H1 (cell line): ENCODE data around the gene SNX19. TPM values are rescaled to one million over a fixed set of nuclear protein-coding genes. Genes with fewer than 3 reads are reported as not detected.

Experiments
- CTCF ChIA-PET: fragments of 300-600 bp; sonication (Branson Sonifier 250); formaldehyde crosslinking; loops from one replicate; lab custom pipeline; 2021; ENCODE audit not compliant: partially characterized antibody; lab: Charles Lee
- POLR2A ChIA-PET: fragments of 300-600 bp; sonication (Branson Sonifier 250); formaldehyde crosslinking; loops from one replicate; lab custom pipeline; 2021; ENCODE audit warnings: inconsistent platforms; ENCODE audit not compliant: partially characterized antibody; lab: Charles Lee
- DNase-seq, 2 experiments: peaks; one replicate each; pipeline versions ENCODE4 v3.0.0 to v3.0.0-alpha.2; 2010 to 2022; ENCODE audit warnings: low spot score in 2 of 2, low read depth in 1 of 2, mixed read lengths in 1 of 2
- FAIRE-seq: peaks from 2 replicates; lab custom pipeline; 2011; peaks lifted over from hg19 to GRCh38; lab: Jason Lieb, UNC
- H2AFZ ChIP-seq: 2 replicates; pipeline ENCODE4 v1.8.1; 2012; ENCODE audit warnings: low read length, inconsistent platforms
- H2AK5ac ChIP-seq: 2 replicates; pipeline ENCODE4 v1.6.1; 2013; ENCODE audit warnings: low read depth, low read length
- H2BK120ac ChIP-seq: replicated peaks from 2 replicates; pipeline ENCODE3; 2013; ENCODE audit warnings: low read depth, low read length, inconsistent platforms
- H2BK12ac ChIP-seq: 2 replicates; pipeline ENCODE4 v1.6.1; 2013; ENCODE audit warnings: low read depth, low read length
- H2BK15ac ChIP-seq: 2 replicates; pipeline ENCODE4 v1.6.1; 2013; ENCODE audit warnings: low read length
- H2BK20ac ChIP-seq: 2 replicates; pipeline ENCODE4 v1.6.1; 2013; ENCODE audit warnings: low read length
- H2BK5ac ChIP-seq: 2 replicates; pipeline ENCODE4 v1.6.1; 2013; ENCODE audit warnings: low read depth, low read length
- H3K14ac ChIP-seq: 2 replicates; pipeline ENCODE4 v1.6.1; 2013; ENCODE audit warnings: inconsistent platforms; ENCODE audit not compliant: insufficient read length
- H3K18ac ChIP-seq: 2 replicates; pipeline ENCODE4 v1.6.1; 2013; ENCODE audit warnings: low read length; ENCODE audit errors: extremely low read depth
- H3K23ac ChIP-seq: 2 replicates; pipeline ENCODE4 v1.6.1; 2013; ENCODE audit warnings: inconsistent platforms; ENCODE audit not compliant: insufficient read length
- H3K23me2 ChIP-seq: 2 replicates; pipeline ENCODE4 v1.6.1; 2013; ENCODE audit warnings: low read depth, low read length
- H3K27ac ChIP-seq: 2 replicates; pipeline ENCODE4 v1.6.1; 2011; ENCODE audit warnings: low read depth, low read length, inconsistent platforms
- H3K27me3 ChIP-seq, 4 experiments: replicated peaks in 1 of 4; 1 replicate in 1 of 4; 2 replicates in 3 of 4; pipeline versions ENCODE4 v1.6.1 to v1.8.1; 2011 to 2013; ENCODE audit warnings: low read length in 3 of 4, mild to moderate bottlenecking in 3 of 4, inconsistent platforms in 2 of 4, mixed read lengths in 2 of 4, moderate library complexity in 1 of 4; ENCODE audit not compliant: control insufficient read depth in 3 of 4, insufficient read depth in 3 of 4; ENCODE audit errors: extremely low read depth in 1 of 4
- H3K36me3 ChIP-seq, 4 experiments: 2 replicates each; pipeline versions ENCODE4 v1.6.1 to v1.8.1; 2011 to 2013; ENCODE audit warnings: mild to moderate bottlenecking in 4 of 4, low read length in 3 of 4, moderate library complexity in 2 of 4, control low read depth in 1 of 4, inconsistent platforms in 1 of 4; ENCODE audit not compliant: insufficient read depth in 4 of 4, control insufficient read depth in 2 of 4
- H3K4ac ChIP-seq: replicated peaks from 2 replicates; pipeline ENCODE3; 2013; ENCODE audit warnings: low read length, low read depth, mixed read lengths, inconsistent platforms; ENCODE audit not compliant: insufficient read length
- H3K4me1 ChIP-seq, 4 experiments: replicated peaks in 1 of 4; 1 replicate in 1 of 4; 2 replicates in 3 of 4; pipeline versions ENCODE4 v1.6.1 to v1.8.1; 2011 to 2013; ENCODE audit warnings: low read length in 3 of 4, inconsistent platforms in 2 of 4, mixed read lengths in 1 of 4; ENCODE audit not compliant: insufficient read depth in 4 of 4, control insufficient read depth in 3 of 4
- H3K4me2 ChIP-seq, 2 experiments: 2 replicates each; pipeline versions ENCODE4 v1.6.1 to v1.8.1; 2011 to 2013; ENCODE audit warnings: low read depth in 2 of 2, low read length in 2 of 2, control low read depth in 1 of 2, inconsistent platforms in 1 of 2, mild to moderate bottlenecking in 1 of 2; ENCODE audit not compliant: insufficient read depth in 1 of 2
- H3K4me3 ChIP-seq, 4 experiments: fragments of 200-600, 300-600 bp in 1 of 4; sonication (generic), shearing (Covaris generic), sonication (Bioruptor Twin) in 1 of 4; 2 replicates each; pipeline versions ENCODE4 v1.5.1 to v1.8.1; 2011 to 2016; ENCODE audit warnings: low read length in 4 of 4, low read depth in 3 of 4, control low read depth in 2 of 4, inconsistent platforms in 2 of 4, mild to moderate bottlenecking in 2 of 4, mixed read lengths in 1 of 4, moderate library complexity in 1 of 4; ENCODE audit not compliant: insufficient read depth in 2 of 4; ENCODE audit errors: extremely low read depth in 1 of 4
- H3K56ac ChIP-seq: replicated peaks from 2 replicates; pipeline ENCODE3; 2013; ENCODE audit warnings: low read depth, mild to moderate bottlenecking, mixed read lengths, low read length, inconsistent platforms; ENCODE audit not compliant: insufficient read length
- H3K79me1 ChIP-seq: 2 replicates; pipeline ENCODE4 v1.6.1; 2013; ENCODE audit warnings: low read depth, low read length, control low read depth
- H3K79me2 ChIP-seq, 2 experiments: 2 replicates each; pipeline versions ENCODE4 v1.6.1 to v1.8.1; 2012 to 2013; ENCODE audit warnings: low read length in 2 of 2, mild to moderate bottlenecking in 2 of 2, inconsistent platforms in 1 of 2; ENCODE audit not compliant: insufficient read depth in 2 of 2, control insufficient read depth in 1 of 2
- H3K9ac ChIP-seq, 4 experiments: replicated peaks in 1 of 4; 1 replicate in 1 of 4; 2 replicates in 3 of 4; pipeline versions ENCODE4 v1.6.1 to v1.8.1; 2011 to 2013; ENCODE audit warnings: low read depth in 3 of 4, low read length in 3 of 4, control low read depth in 2 of 4, mild to moderate bottlenecking in 2 of 4, moderate library complexity in 2 of 4, inconsistent platforms in 1 of 4; ENCODE audit errors: extremely low read depth in 1 of 4
- H3K9me3 ChIP-seq, 2 experiments: 2 replicates each; pipeline versions ENCODE4 v1.6.1 to v1.8.1; 2012 to 2013; ENCODE audit warnings: mild to moderate bottlenecking in 2 of 2, moderate library complexity in 2 of 2, control low read depth in 1 of 2, inconsistent platforms in 1 of 2, low read depth in 1 of 2, low read length in 1 of 2, mixed read lengths in 1 of 2; ENCODE audit not compliant: insufficient read depth in 2 of 2
- H4K20me1 ChIP-seq, 2 experiments: replicated peaks in 1 of 2; 2 replicates each; pipeline versions ENCODE3 to v1.8.1; 2011 to 2013; ENCODE audit warnings: inconsistent platforms in 2 of 2, low read length in 2 of 2, mild to moderate bottlenecking in 1 of 2; ENCODE audit not compliant: insufficient read depth in 2 of 2, control insufficient read depth in 1 of 2
- H4K5ac ChIP-seq: 2 replicates; pipeline ENCODE4 v1.6.1; 2013; ENCODE audit warnings: low read length, low read depth, mixed read lengths, inconsistent platforms; ENCODE audit not compliant: insufficient read length
- H4K8ac ChIP-seq: 2 replicates; pipeline ENCODE4 v1.8.0; 2013; ENCODE audit warnings: mild to moderate bottlenecking, moderate library complexity, low read length, inconsistent platforms; ENCODE audit not compliant: insufficient read depth; ENCODE audit errors: extremely low read depth
- H4K91ac ChIP-seq: replicated peaks from 2 replicates; pipeline ENCODE3; 2013; ENCODE audit warnings: low read length, mixed read lengths, inconsistent platforms; ENCODE audit not compliant: insufficient read length
- ASH2L ChIP-seq: fragments of 200-600, 300-600 bp; sonication (generic); IDR thresholded peaks from one replicate; pipeline ENCODE4 v1.7.1; 2017; ENCODE audit warnings: low read length
- CBX5 ChIP-seq: fragments of 300-800, 300-1000 bp; sonication (generic); IDR thresholded peaks from 2 replicates; pipeline ENCODE4 v1.7.1; 2016; ENCODE audit warnings: antibody characterized with exemption, low read length, low read depth
- CEBPB ChIP-seq: IDR thresholded peaks from 2 replicates; pipeline ENCODE4 v1.6.1; 2012; ENCODE audit warnings: low read depth, low read length
- CTBP2 ChIP-seq: IDR thresholded peaks from 2 replicates; pipeline ENCODE4 v1.7.0; 2011; ENCODE audit warnings: borderline replicate concordance, mild to moderate bottlenecking, moderate library complexity, mixed read lengths, low read length; ENCODE audit not compliant: insufficient read depth, insufficient read length
- EP300 ChIP-seq, 2 experiments: IDR thresholded peaks; 1 replicate in 1 of 2; 2 replicates in 1 of 2; pipeline ENCODE4 v1.6.1; 2011 to 2012; ENCODE audit warnings: low read depth in 2 of 2, low read length in 2 of 2, mild to moderate bottlenecking in 2 of 2, borderline replicate concordance in 1 of 2, inconsistent platforms in 1 of 2, moderate library complexity in 1 of 2
- GABPA ChIP-seq: IDR thresholded peaks from 2 replicates; pipeline ENCODE4 v1.6.1; 2011; ENCODE audit warnings: mild to moderate bottlenecking, low read length, moderate library complexity, borderline replicate concordance; ENCODE audit not compliant: insufficient read depth
- GTF2F1 ChIP-seq: IDR thresholded peaks from 2 replicates; pipeline ENCODE4 v1.6.1; 2012; ENCODE audit warnings: low read depth, low read length, improper control_type of control experiment, borderline replicate concordance
- POLR2A ChIP-seq, 2 experiments: IDR thresholded peaks; 1 replicate in 1 of 2; 2 replicates in 1 of 2; pipeline ENCODE4 v1.6.1; 2011; ENCODE audit warnings: low read depth in 2 of 2, low read length in 2 of 2, mild to moderate bottlenecking in 2 of 2; ENCODE audit errors: control extremely low read depth in 1 of 2
- RBBP5 ChIP-seq: IDR thresholded peaks from 2 replicates; pipeline ENCODE4 v1.7.1; 2012; ENCODE audit warnings: low read depth, mild to moderate bottlenecking, inconsistent platforms, low read length, moderate library complexity, borderline replicate concordance
- SP2 ChIP-seq: IDR thresholded peaks from 2 replicates; pipeline ENCODE4 v1.6.1; 2012; ENCODE audit warnings: mild to moderate bottlenecking, low read length, inconsistent platforms
- TBP ChIP-seq: IDR thresholded peaks from 2 replicates; pipeline ENCODE4 v1.6.1; 2011; ENCODE audit warnings: low read depth, low read length, improper control_type of control experiment
- TEAD4 ChIP-seq: IDR thresholded peaks from 2 replicates; pipeline ENCODE4 v1.6.1; 2012; ENCODE audit warnings: low read depth, low read length, inconsistent platforms, mixed read lengths
- WGBS, 2 experiments: shearing (Covaris generic) in 1 of 2; methylation state at CpG; one replicate each; pipeline versions ENCODE4 v1.1.6 to v1.1.7; 2013 to 2015; ENCODE audit warnings: low lambda C conversion rate in 2 of 2, mixed read lengths in 2 of 2, inconsistent platforms in 1 of 2, low coverage in 1 of 2, missing lambda C conversion rate in 1 of 2; ENCODE audit not compliant: insufficient replicate concordance in 2 of 2, insufficient coverage in 1 of 2, insufficient read length in 1 of 2; ENCODE audit errors: extremely low coverage in 1 of 2, missing lambda C conversion rate in 1 of 2; 5-methylcytosine and 5-hydroxymethylcytosine counted together
- polyA plus RNA-seq, 7 experiments: library from polyadenylated mRNA; depleted of rRNA in 3 of 7; stranded (reverse) in 5 of 7; unstranded in 2 of 7; fragments of >200 nt in 5 of 7; fragments of 200-250 nt in 2 of 7; gene quantifications; 1 replicate in 5 of 7; 2 replicates in 1 of 7; 4 replicates in 1 of 7; pipeline versions ENCODE4 v1.2.1 to v1.2.3, GENCODE V29; 2011 to 2013; ENCODE audit warnings: missing spikeins in 2 of 7, mixed read lengths in 2 of 7
- total RNA-seq: library from RNA; stranded (reverse); fragmentation: NEBNext Ultra II Directional; extraction: Animal tissue kit (Norgen Biotek cat#: 25700); gene quantifications from 2 replicates; pipeline ENCODE4 v1.2.1, GENCODE V29; 2021

Gene SNX19
- total and polyA plus RNA-seq, 2 of the 8 experiments (the other 6 are each of a cell fraction or from before 2014, with no cell fraction given) = 15.0 to 25.2 TPM

DNA sequence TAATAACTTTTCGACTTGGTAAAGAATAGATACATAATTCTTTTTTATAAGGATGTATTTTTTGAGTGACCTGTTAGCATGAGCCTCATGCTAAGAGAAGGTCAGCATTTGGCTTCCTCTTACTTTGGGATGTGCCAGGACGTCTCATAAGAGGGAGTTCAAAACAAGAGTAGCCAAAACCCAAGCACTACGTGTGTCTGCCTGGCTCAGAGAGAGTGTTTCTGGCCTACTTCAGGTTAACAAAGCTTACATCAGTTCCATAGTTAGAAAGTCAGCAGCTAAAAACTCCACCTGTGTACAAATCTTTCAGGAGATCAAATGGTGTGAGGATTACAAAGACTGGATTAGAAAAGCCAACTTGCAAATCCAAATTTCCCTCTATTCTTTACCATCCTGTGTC is 13.9 kb downstream of the SNX19 start:
- H3K79me1 ChIP-seq = no peaks in the 10 kb centered on the region
- H2BK120ac ChIP-seq = no peak overlapping the region
- no peak overlapping the region for H3K14ac ChIP-seq
- no peak overlapping the region for H3K27ac ChIP-seq
- H2AK5ac ChIP-seq = no peak overlapping the region
- no peak overlapping the region for H3K4ac ChIP-seq
- H3K4me3 ChIP-seq = no peak overlapping the region
- FAIRE-seq = no peak
- no peak overlapping the region for H3K56ac ChIP-seq
- H3K4me2 ChIP-seq = no peak overlapping the region
- TF ChIP-seq TBP (no peak), CEBPB (no peak), TEAD4 (no peak), RBBP5 (no peak), CTBP2 (no peak), GABPA (no peak), CBX5 (no peak), EP300 (IDR thresholded peaks at IDR 0.05; ENCODE audit: borderline replicate concordance in 1 of 2, low read depth in 2 of 2, low read length in 2 of 2) (no peak), GTF2F1 (no peak), SP2 (no peak), ASH2L (no peak), POLR2A (IDR thresholded peaks at IDR 0.05; ENCODE audit: control extremely low read depth in 1 of 2, low read depth in 2 of 2, low read length in 2 of 2) (no peak)
- TF ChIP-seq, all 59 proteins: peak for 0
- Histone ChIP-seq H4K91ac (no peak overlapping the region), H3K27me3 (no peaks in the 10 kb centered on the region), H3K9me3 (no peaks in the 10 kb centered on the region), H3K18ac (no peak overlapping the region), H2BK20ac (no peak overlapping the region), H2BK15ac (no peak overlapping the region), H4K5ac (no peak overlapping the region), H3K23me2 (no peaks in the 10 kb centered on the region), H2BK5ac (no peak overlapping the region), H4K20me1 (peaks cover 0 to 4% of the 10 kb centered on the region in 2 experiments), H4K8ac (no peak overlapping the region), H3K79me2 (no peaks in the 10 kb centered on the region), H3K9ac (no peak overlapping the region), H2AFZ (no peak overlapping the region), H3K23ac (no peak overlapping the region), H2BK12ac (no peak overlapping the region), H3K4me1 (no peaks in the 10 kb centered on the region), H3K36me3 (peaks cover 7 to 72% (median 55%) of the 10 kb centered on the region in 4 experiments; a peak in 7 of 8 replicates)
- ChIA-PET CTCF (interaction anchor here (1.5 to 4.8 kb wide), 5 partner anchors 8 to 468 kb away, joined by 4 to 33 read pairs (median 7); partner anchors contain the start of gene SNX19), POLR2A (no interaction called here)
- DNase-seq = no peak
- 82% methylated on average over 3 of the region's 3 CpGs; no CpG with 5 or more reads in 1 of the 2 experiments for WGBS, 2 experiments
